Mucosa of rectum (tissue), 2 donors: ENCODE results near the gene HCFC1.

Experiments
- H3K27ac ChIP-seq, 2 donors: one replicate each; pipeline ENCODE4 v1.7.0; 2013; ENCODE audit warnings: inconsistent platforms in 2 of 2, low read depth in 2 of 2, low read length in 2 of 2
- H3K27me3 ChIP-seq, 2 donors: one replicate each; pipeline ENCODE4 v1.7.0; 2013; ENCODE audit warnings: low read length in 2 of 2; ENCODE audit not compliant: control insufficient read depth in 2 of 2, insufficient read depth in 2 of 2
- H3K36me3 ChIP-seq, 2 donors: one replicate each; pipeline ENCODE4 v1.7.0; 2013; ENCODE audit warnings: low read length in 2 of 2; ENCODE audit not compliant: control insufficient read depth in 2 of 2, insufficient read depth in 2 of 2
- H3K4me1 ChIP-seq, 2 donors: one replicate each; pipeline ENCODE4 v1.7.0; 2013; ENCODE audit warnings: low read length in 2 of 2, mild to moderate bottlenecking in 1 of 2; ENCODE audit not compliant: control insufficient read depth in 2 of 2, insufficient read depth in 2 of 2
- H3K4me3 ChIP-seq, 2 donors: one replicate each; pipeline ENCODE4 v1.7.0; 2013; ENCODE audit warnings: low read length in 2 of 2
- H3K9ac ChIP-seq, 2 donors: one replicate each; pipeline ENCODE4 v1.7.0; 2013; ENCODE audit warnings: low read length in 2 of 2, low read depth in 1 of 2, mild to moderate bottlenecking in 1 of 2
- H3K9me3 ChIP-seq, 2 donors: one replicate each; pipeline ENCODE4 v1.7.0; 2013; ENCODE audit warnings: low read length in 2 of 2; ENCODE audit not compliant: control insufficient read depth in 2 of 2
- donor health status: healthy.
- donor health status: Normal muscosa, but diverticular disease.

HCFC1 gene

DNA sequence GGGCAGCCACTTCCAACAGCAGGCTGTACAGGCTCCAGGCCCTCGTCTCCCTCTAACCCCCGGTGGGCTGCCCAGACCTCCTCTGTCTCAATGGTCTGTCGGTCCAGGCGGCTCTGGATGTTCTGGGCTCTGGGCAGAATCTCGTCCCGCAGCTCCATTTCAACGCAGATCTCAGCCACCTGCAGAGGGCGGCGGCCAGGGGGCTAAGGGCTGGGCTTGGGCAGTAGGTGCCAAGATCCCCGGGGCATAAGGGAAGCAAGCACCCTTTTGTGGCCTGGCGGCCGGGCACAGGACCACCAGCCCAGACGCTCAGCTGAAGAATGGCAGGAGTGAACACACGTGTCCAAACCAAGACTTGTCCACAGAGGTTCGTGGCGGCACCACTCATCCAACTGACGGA, 57.9 kb downstream of the HCFC1 start:
- Histone ChIP-seq H3K27me3 (peaks cover 0 to 1% of the 10 kb centered on the region in 2 donors), H3K9me3 (no peaks in the 10 kb centered on the region), H3K27ac (no peak overlapping the region), H3K9ac (no peak overlapping the region), H3K4me1 (no peaks in the 10 kb centered on the region), H3K4me3 (no peak overlapping the region), H3K36me3 (peaks cover 0 to 3% of the 10 kb centered on the region in 2 donors)

DNA sequence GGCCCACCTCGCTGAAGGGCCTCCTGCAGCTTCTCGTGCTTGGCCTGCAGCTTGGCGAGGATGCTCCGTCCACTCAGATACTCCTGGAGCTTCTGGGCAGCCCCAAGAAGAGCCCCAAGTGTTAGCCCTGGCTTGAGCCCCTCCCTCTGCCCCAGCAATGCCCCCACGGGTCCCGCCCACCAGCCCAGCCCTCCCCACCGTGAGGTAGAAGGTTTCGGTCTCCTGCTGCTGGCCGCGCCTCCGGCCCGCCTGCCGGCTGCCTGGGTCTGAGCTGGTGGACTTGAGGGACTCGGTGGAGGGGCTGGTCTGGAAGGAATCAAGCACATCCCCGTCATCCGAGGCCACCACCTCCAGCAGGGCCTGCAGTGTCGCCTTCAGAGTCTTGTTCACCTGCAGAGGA, 58.4 kb downstream of the HCFC1 start:
- no peaks in the 10 kb centered on the region for H3K4me1 ChIP-seq
- H3K4me3 ChIP-seq, result no peak overlapping the region
- H3K27me3 ChIP-seq, result peaks cover 0 to 3% of the 10 kb centered on the region in 2 donors
- no peak overlapping the region for H3K27ac ChIP-seq
- peaks cover 0 to 3% of the 10 kb centered on the region in 2 donors for H3K36me3 ChIP-seq
- no peak overlapping the region for H3K9ac ChIP-seq
- no peaks in the 10 kb centered on the region for H3K9me3 ChIP-seq

DNA sequence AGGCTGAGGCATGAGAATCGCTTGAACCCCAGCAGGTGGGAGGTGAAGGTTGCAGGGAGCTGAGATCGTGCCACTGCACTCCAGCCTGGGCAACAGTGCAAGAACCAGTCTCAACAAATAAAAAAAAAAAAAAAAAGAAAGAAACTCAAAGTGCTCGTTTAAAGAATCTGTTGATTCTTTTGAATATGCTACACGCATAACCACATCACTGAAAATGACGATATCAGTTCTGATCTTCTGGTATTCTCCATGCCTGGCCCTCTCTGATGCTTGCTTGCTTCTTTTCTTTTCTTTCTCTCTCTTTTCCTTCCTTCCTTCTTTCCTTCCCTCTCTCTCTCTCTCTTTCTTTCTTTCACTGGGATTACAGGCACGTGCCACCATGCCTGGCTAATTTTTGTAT, 59.8 kb downstream of the HCFC1 start:
- no peak overlapping the region for H3K4me3 ChIP-seq
- H3K4me1 ChIP-seq, result no peaks in the 10 kb centered on the region
- H3K9ac ChIP-seq, result no peak overlapping the region
- H3K27ac ChIP-seq, result no peak overlapping the region
- peaks cover 0 to 3% of the 10 kb centered on the region in 2 donors for H3K27me3 ChIP-seq
- H3K9me3 ChIP-seq, result no peaks in the 10 kb centered on the region
- peaks cover 0 to 3% of the 10 kb centered on the region in 2 donors for H3K36me3 ChIP-seq

DNA sequence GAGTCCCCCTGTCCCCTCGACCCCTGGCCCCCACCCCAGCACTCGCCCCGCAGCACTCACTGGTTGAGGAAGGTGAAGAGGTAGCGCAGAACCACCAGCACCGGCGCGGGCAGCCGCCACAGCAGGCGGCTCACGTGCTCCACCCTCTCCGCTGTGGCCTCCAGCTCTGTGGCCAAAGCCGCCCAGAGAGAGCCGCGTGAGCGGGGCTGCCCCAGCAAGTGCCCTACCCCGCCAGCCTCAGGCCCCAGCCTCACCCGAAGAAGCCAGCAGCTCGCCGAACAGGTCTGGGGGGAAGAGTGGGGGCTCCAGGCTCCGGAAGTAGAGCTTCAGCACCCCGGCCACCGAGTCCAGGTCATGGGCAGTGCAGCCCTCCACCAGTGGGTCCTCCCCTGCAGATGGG, 61.2 kb downstream of the HCFC1 start:
- H3K4me3 ChIP-seq, result no peak overlapping the region
- H3K4me1 ChIP-seq, result no peaks in the 10 kb centered on the region
- H3K27me3 ChIP-seq, result peaks cover 0 to 3% of the 10 kb centered on the region in 2 donors
- no peak overlapping the region for H3K27ac ChIP-seq
- H3K9me3 ChIP-seq, result no peaks in the 10 kb centered on the region
- H3K9ac ChIP-seq, result no peak overlapping the region
- peaks cover 0 to 3% of the 10 kb centered on the region in 2 donors for H3K36me3 ChIP-seq

DNA sequence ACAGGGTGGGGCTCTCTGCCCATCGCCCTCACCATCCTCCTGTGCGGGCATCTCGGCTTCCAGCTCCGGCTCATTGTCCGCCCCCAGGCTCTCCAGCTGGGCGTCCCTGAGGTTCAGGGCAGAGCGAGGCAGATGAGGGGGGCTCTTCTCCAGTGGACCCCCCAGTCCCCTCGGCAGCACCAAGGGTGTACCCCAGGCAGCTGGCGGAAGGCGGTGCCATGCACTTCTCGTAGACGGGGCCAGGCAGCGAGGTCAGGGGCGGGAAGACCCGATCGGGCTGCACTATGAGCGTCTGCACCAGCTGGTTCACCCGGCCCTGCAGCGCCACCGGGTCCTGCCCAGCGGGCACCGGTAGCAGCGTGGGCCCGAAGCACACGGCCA, 61.6 kb downstream of the HCFC1 start:
- H3K36me3 ChIP-seq, result peaks cover 0 to 3% of the 10 kb centered on the region in 2 donors
- H3K27ac ChIP-seq, result no peak overlapping the region
- no peak overlapping the region for H3K9ac ChIP-seq
- peaks cover 0 to 3% of the 10 kb centered on the region in 2 donors for H3K27me3 ChIP-seq
- H3K4me3 ChIP-seq, result no peak overlapping the region
- no peaks in the 10 kb centered on the region for H3K4me1 ChIP-seq
- H3K9me3 ChIP-seq, result no peaks in the 10 kb centered on the region

DNA sequence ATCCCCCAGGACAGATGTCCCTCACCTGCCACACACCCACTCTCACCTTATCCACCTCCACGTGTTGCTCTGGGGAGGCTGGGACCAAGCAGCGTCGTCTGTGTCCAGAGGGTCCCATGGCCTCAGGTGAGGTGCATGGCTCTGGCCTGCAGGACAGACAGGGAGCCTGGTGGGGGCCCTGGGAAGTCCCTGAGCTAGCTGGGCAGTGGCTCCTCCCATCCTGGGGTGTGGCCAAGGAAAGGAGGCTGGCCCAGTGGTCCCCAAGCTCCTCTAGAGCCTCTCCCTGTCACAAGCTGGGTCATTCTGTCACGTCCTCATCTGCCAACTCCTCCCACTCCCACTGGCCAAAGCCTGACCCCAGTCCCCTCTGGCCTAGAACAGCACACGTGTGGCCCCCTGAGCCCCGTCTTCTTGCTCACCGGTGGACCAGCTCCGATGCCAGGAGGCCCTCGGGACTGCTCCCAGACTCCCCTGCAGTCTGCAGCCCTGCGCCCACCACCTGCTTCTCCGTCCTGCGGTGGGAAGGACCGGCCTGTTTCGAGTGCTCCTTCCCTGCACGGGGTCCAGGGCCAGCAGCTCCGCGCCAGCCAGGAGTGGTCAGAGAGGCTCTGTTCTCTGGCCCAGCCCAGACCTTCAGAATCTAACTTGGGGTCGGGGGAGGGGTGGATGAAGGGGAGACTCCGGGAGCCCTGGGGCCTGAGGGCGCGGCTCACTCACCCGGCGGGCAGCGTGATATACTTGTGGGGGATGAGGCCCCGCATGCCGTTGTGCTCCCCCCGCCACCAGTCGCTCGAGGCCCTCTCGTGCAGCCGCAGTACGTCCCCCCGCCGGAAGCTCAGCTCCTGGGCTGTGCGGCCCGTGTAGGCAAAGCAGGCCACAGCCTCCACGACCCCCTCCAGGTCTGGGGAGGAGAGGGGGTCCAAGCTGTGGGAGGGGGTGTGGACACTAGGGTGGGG, 62.3 kb downstream of the HCFC1 start:
- no peaks in the 10 kb centered on the region for H3K9me3 ChIP-seq
- peaks cover 0 to 3% of the 10 kb centered on the region in 2 donors for H3K36me3 ChIP-seq
- no peak overlapping the region for H3K9ac ChIP-seq
- no peaks in the 10 kb centered on the region for H3K4me1 ChIP-seq
- H3K27me3 ChIP-seq, result peaks cover 0 to 3% of the 10 kb centered on the region in 2 donors
- H3K4me3 ChIP-seq, result no peak overlapping the region
- H3K27ac ChIP-seq, result no peak overlapping the region

DNA sequence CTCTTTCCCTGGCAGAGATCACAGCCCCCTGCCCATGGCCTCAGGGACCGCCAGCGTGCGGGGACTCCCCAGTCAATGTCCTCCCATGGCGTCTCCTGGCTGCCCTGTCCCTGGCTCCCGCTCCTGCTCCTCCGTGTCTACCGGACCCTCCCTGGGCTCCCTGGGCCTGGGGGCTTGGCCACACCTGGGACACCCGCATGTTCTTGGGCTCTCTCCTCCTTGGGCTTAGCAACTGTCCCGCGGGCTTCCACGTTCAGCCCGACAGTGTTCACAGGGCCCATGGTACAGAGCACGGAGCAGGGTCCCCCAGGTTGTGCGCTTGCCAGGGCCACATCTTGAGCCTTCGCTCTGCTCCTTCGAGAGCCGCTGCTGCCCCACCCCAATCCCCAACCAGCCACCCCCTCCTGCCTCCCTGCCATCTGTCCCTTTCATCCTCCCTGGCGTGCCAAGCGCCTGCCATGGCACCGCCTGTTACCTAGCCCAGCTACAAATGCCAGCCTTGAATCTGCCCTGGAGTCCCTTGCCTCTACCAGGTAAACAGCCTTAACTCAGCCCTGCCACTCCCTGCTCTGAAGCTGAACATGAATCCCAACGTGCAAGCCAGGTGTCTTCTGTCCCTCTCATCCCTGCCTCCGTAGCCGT, 63.3 kb downstream of the HCFC1 start:
- Histone ChIP-seq H3K4me1 (peaks cover 0 to 2% of the 10 kb centered on the region in 2 donors), H3K4me3 (no peak overlapping the region), H3K9ac (no peak overlapping the region), H3K36me3 (no peaks in the 10 kb centered on the region), H3K9me3 (no peaks in the 10 kb centered on the region), H3K27ac (no peak overlapping the region), H3K27me3 (peaks cover 2 to 3% of the 10 kb centered on the region in 2 donors)

DNA sequence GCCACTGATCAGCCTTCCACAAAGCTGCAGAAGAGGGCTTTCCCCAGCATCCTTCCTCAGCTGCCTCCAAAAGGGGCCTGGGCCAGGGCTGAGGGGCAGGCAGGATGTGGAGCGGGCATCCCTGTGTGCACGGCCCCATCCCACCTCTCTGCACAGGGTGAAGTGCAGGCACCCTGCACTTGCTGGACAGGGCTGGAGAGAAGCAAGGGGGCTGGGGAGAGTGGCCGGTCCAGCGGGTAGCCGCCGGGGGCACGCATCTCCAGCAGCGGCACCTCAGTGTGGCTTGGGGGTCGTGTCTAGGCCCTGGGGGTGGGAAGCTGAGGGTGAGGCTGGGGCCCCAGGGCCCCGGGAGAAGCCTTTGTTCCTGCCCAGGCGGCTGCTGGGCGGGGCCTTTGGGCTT, 64.2 kb downstream of the HCFC1 start:
- no peaks in the 10 kb centered on the region for H3K36me3 ChIP-seq
- no peak overlapping the region for H3K27ac ChIP-seq
- no peak overlapping the region for H3K4me3 ChIP-seq
- no peak overlapping the region for H3K9ac ChIP-seq
- peaks cover 0 to 2% of the 10 kb centered on the region in 2 donors for H3K4me1 ChIP-seq
- H3K27me3 ChIP-seq, result peaks cover 3 to 4% of the 10 kb centered on the region in 2 donors
- H3K9me3 ChIP-seq, result no peaks in the 10 kb centered on the region

DNA sequence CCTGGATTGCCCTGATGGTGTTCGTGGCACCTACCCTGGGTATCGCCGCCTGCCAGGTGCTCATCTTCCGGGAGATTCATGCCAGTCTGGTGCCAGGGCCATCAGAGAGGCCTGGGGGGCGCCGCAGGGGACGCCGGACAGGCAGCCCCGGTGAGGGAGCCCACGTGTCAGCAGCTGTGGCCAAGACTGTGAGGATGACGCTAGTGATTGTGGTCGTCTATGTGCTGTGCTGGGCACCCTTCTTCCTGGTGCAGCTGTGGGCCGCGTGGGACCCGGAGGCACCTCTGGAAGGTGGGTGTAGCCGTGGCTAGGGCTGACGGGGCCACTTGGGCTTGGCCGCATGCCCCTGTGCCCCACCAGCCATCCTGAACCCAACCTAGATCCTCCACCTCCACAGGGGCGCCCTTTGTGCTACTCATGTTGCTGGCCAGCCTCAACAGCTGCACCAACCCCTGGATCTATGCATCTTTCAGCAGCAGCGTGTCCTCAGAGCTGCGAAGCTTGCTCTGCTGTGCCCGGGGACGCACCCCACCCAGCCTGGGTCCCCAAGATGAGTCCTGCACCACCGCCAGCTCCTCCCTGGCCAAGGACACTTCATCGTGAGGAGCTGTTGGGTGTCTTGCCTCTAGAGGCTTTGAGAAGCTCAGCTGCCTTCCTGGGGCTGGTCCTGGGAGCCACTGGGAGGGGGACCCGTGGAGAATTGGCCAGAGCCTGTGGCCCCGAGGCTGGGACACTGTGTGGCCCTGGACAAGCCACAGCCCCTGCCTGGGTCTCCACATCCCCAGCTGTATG, 65.3 kb downstream of the HCFC1 start:
- Histone ChIP-seq H3K9ac (no peak overlapping the region), H3K27me3 (peaks cover 3 to 6% of the 10 kb centered on the region in 2 donors), H3K4me1 (peaks cover 2 to 3% of the 10 kb centered on the region in 2 donors), H3K36me3 (no peaks in the 10 kb centered on the region), H3K27ac (no peak overlapping the region), H3K4me3 (no peak overlapping the region), H3K9me3 (no peaks in the 10 kb centered on the region)
